H1 (cell line): ENCODE measurements around the gene KLHL2. TPM values are rescaled to one million over a fixed set of nuclear protein-coding genes. Genes with fewer than 3 reads are reported as not detected.

Experiments
- CHD1 ChIP-seq: IDR thresholded peaks from 2 replicates; pipeline ENCODE4 v1.6.1; 2012; ENCODE audit warnings: low read depth, low read length, improper control_type of control experiment
- CHD7 ChIP-seq: fragments of 300-600 bp; sonication (generic); IDR thresholded peaks from 2 replicates; pipeline ENCODE4 v1.7.1; 2012; ENCODE audit warnings: low read length, moderate library complexity, mild to moderate bottlenecking, inconsistent platforms; ENCODE audit not compliant: insufficient replicate concordance
- CTBP2 ChIP-seq: IDR thresholded peaks from 2 replicates; pipeline ENCODE4 v1.7.0; 2011; ENCODE audit warnings: borderline replicate concordance, mild to moderate bottlenecking, moderate library complexity, mixed read lengths, low read length; ENCODE audit not compliant: insufficient read depth, insufficient read length
- HDAC6 ChIP-seq: IDR thresholded peaks from one replicate; pipeline ENCODE4 v1.7.1; 2012; ENCODE audit warnings: low read depth, mild to moderate bottlenecking, inconsistent platforms, low read length, moderate library complexity
- KDM4A ChIP-seq: IDR thresholded peaks from one replicate; pipeline ENCODE4 v1.7.1; 2012; ENCODE audit warnings: low read depth, mild to moderate bottlenecking, moderate library complexity, low read length, inconsistent platforms; ENCODE audit not compliant: severe bottlenecking
- RAD21 ChIP-seq, 2 experiments: IDR thresholded peaks in 1 of 2; conservative IDR thresholded peaks in 1 of 2; 2 replicates each; pipeline ENCODE4 v1.6.1; 2011; ENCODE audit warnings: low read depth in 2 of 2, low read length in 2 of 2, improper control_type of control experiment in 1 of 2, inconsistent platforms in 1 of 2, mild to moderate bottlenecking in 1 of 2, moderate library complexity in 1 of 2
- polyA plus RNA-seq, 7 experiments: library from polyadenylated mRNA; depleted of rRNA in 3 of 7; stranded (reverse) in 5 of 7; unstranded in 2 of 7; fragments of >200 nt in 5 of 7; fragments of 200-250 nt in 2 of 7; gene quantifications; 1 replicate in 5 of 7; 2 replicates in 1 of 7; 4 replicates in 1 of 7; pipeline versions ENCODE4 v1.2.1 to v1.2.3, GENCODE V29; 2011 to 2013; ENCODE audit warnings: missing spikeins in 2 of 7, mixed read lengths in 2 of 7
- total RNA-seq: library from RNA; stranded (reverse); fragmentation: NEBNext Ultra II Directional; extraction: Animal tissue kit (Norgen Biotek cat#: 25700); gene quantifications from 2 replicates; pipeline ENCODE4 v1.2.1, GENCODE V29; 2021

The KLHL2 gene
- total and polyA plus RNA-seq, 2 of the 8 experiments (the other 6 are each of a cell fraction or from before 2014, with no cell fraction given), result 5.2 to 12.0 TPM

GRCh38 chr4:165170819-165171218 is 36.5 kb upstream of the KLHL2 start (continued):
- no peak for TF ChIP-seq CHD7
- TF ChIP-seq RAD21 (IDR thresholded peaks at IDR 0.05 in 1 of 2, conservative IDR thresholded peaks at IDR 0.05 in 1 of 2; ENCODE audit: low read depth in 2 of 2, low read length in 2 of 2), result no peak
- no peak for TF ChIP-seq HDAC6
- TF ChIP-seq KDM4A, result no peak
- no peak for TF ChIP-seq CTBP2
- no peak for TF ChIP-seq CHD1
